SK-N-SH treated with all-trans-retinoic acid at 6 μM for 48 hours (cell line): ENCODE measurements around the gene VEPH1.

Experiments used
- CREB5 ChIP-seq: fragments of 250-450 bp; sonication (Bioruptor Pico); IDR thresholded peaks from 2 replicates; pipeline ENCODE4 v1.5.1; 2020; ENCODE audit warnings: low read depth, mild to moderate bottlenecking, moderate library complexity
- CSRNP3 ChIP-seq: fragments of 250-450 bp; sonication (Bioruptor Pico); IDR thresholded peaks from 2 replicates; pipeline ENCODE4 v1.5.1; 2021; ENCODE audit warnings: mild to moderate bottlenecking, moderate library complexity
- PATZ1 ChIP-seq: fragments of 250-450 bp; sonication (Bioruptor Pico); IDR thresholded peaks from 2 replicates; pipeline ENCODE4 v1.8.0; 2020; ENCODE audit warnings: mild to moderate bottlenecking, moderate library complexity, borderline replicate concordance
- PPARA ChIP-seq: fragments of 250-450 bp; sonication (Bioruptor Pico); IDR thresholded peaks from 2 replicates; pipeline ENCODE4 v1.5.0; 2020; ENCODE audit warnings: mild to moderate bottlenecking, borderline replicate concordance
- RARB ChIP-seq: fragments of 250-450 bp; sonication (Bioruptor Pico); IDR thresholded peaks from 2 replicates; pipeline ENCODE4 v1.8.0; 2021; ENCODE audit warnings: mild to moderate bottlenecking, moderate library complexity

GRCh38 chr3:157487339-157487738 is 15.9 kb downstream of the VEPH1 start:
- TF ChIP-seq CREB5, result no peak
- no peak for TF ChIP-seq CSRNP3 (CRISPR knock-in tag)
- no peak for TF ChIP-seq PPARA (CRISPR knock-in tag)
- TF ChIP-seq PATZ1 (CRISPR knock-in tag), result no peak
- no peak for TF ChIP-seq RARB (CRISPR knock-in tag)
